ENCODE data around the gene HNRNPF. TPM values are rescaled to one million over a fixed set of nuclear protein-coding genes. Genes with fewer than 3 reads are reported as not detected.

The HNRNPF gene
- total and polyA plus RNA-seq, 12 donors = 48.7 to 207 (median 139) TPM

- DNase-seq = no peak
- Histone ChIP-seq H3K4me3 (no peak overlapping the region), H3K9me3 (replicated peaks in 1 of 3) (no peaks in the 10 kb centered on the region), H3K27me3 (no peaks in the 10 kb centered on the region), H3K27ac (no peak overlapping the region), H3K36me3 (replicated peaks in 1 of 2) (no peaks in the 10 kb centered on the region), H3K4me1 (replicated peaks in 1 of 2) (no peaks in the 10 kb centered on the region)
- intact Hi-C loops (cut with DNase I) = no loop called here
- TF ChIP-seq POLR2A (IDR thresholded peaks at IDR 0.05) (no peak), CTCF (IDR thresholded peaks at IDR 0.05) (no peak)
- 75 to 91% (median 85%) methylated on average over 9 to 12 of the region's 12 CpGs for WGBS, 4 donors
Measured at GRCh38 chr10:43375401-43376020, 33.5 kb downstream of the HNRNPF start.

- DNase-seq = no peak
Measured at GRCh38 chr10:43374194-43374593, 34.8 kb downstream of the HNRNPF start.

GRCh38 chr10:43373461-43373860 is 35.5 kb downstream of the HNRNPF start:
- intact Hi-C loops (cut with DNase I) = no loop called here
- no peaks in the 10 kb centered on the region for H3K27me3 ChIP-seq
- H3K4me1 ChIP-seq (replicated peaks in 1 of 2) = no peaks in the 10 kb centered on the region
- H3K9me3 ChIP-seq (replicated peaks in 1 of 3) = no peaks in the 10 kb centered on the region
- no peaks in the 10 kb centered on the region for H3K36me3 ChIP-seq (replicated peaks in 1 of 2)
- no peak for DNase-seq
- no peak overlapping the region for H3K4me3 ChIP-seq
- H3K27ac ChIP-seq = no peak overlapping the region
- TF ChIP-seq CTCF (IDR thresholded peaks at IDR 0.05) (no peak), POLR2A (IDR thresholded peaks at IDR 0.05) (no peak)
- 45 to 85% (median 76%) methylated on average over 4 to 5 of the region's 5 CpGs for WGBS, 4 donors

More at GRCh38 chr10:43374194-43374593, 34.8 kb downstream of the HNRNPF start:
- Histone ChIP-seq H3K4me3 (no peak overlapping the region), H3K9me3 (replicated peaks in 1 of 3) (no peaks in the 10 kb centered on the region), H3K27me3 (no peaks in the 10 kb centered on the region), H3K27ac (no peak overlapping the region), H3K36me3 (replicated peaks in 1 of 2) (no peaks in the 10 kb centered on the region), H3K4me1 (replicated peaks in 1 of 2) (no peaks in the 10 kb centered on the region)
- intact Hi-C loops (cut with DNase I) = no loop called here
- TF ChIP-seq CTCF (IDR thresholded peaks at IDR 0.05) (no peak), POLR2A (IDR thresholded peaks at IDR 0.05) (no peak)
- 63 to 96% (median 78%) methylated on average over 3 of the region's 3 CpGs; no CpG with 5 or more reads in 1 of the 4 donors for WGBS, 4 donors

GRCh38 chr10:43372765-43373361 is 36.1 kb downstream of the HNRNPF start:
- no peak for DNase-seq
- H3K4me1 ChIP-seq (replicated peaks in 1 of 2) = no peaks in the 10 kb centered on the region
- H3K27ac ChIP-seq = no peak overlapping the region
- H3K9me3 ChIP-seq (replicated peaks in 1 of 3) = no peaks in the 10 kb centered on the region
- no peaks in the 10 kb centered on the region for H3K27me3 ChIP-seq
- 100% methylated on average over 1 of the region's 1 CpG; no CpG with 5 or more reads in 2 of the 4 donors for WGBS, 4 donors
- H3K36me3 ChIP-seq (replicated peaks in 1 of 2) = no peaks in the 10 kb centered on the region
- no peak for TF ChIP-seq CTCF (IDR thresholded peaks at IDR 0.05)
- no peak for TF ChIP-seq POLR2A (IDR thresholded peaks at IDR 0.05)
- intact Hi-C loops (cut with DNase I) = no loop called here
- no peak overlapping the region for H3K4me3 ChIP-seq
